Liver (tissue), 9 donors: Measurements from ENCODE around the gene MCU. TPM values are rescaled to one million over a fixed set of nuclear protein-coding genes. Genes with fewer than 3 reads are reported as not detected.

Experiments used
- DNase-seq: peaks from one replicate; pipeline ENCODE4 v3.0.0-alpha.2; 2017; ENCODE audit warnings: low spot score
- H3K27ac ChIP-seq, 2 donors: one replicate each; pipeline ENCODE4 v1.7.0; 2013; ENCODE audit warnings: inconsistent platforms in 2 of 2, low read length in 2 of 2, control low read depth in 1 of 2, low read depth in 1 of 2, mild to moderate bottlenecking in 1 of 2
- H3K27me3 ChIP-seq, 4 donors: one replicate each; pipeline versions ENCODE4 v1.6.1 to v1.7.0; 2013; ENCODE audit warnings: low read length in 3 of 4, inconsistent platforms in 1 of 4, mild to moderate bottlenecking in 1 of 4, moderate library complexity in 1 of 4; ENCODE audit not compliant: control insufficient read depth in 4 of 4, insufficient read depth in 4 of 4
- H3K36me3 ChIP-seq, 4 donors: one replicate each; pipeline versions ENCODE4 v1.6.1 to v1.7.0; 2013; ENCODE audit warnings: low read length in 3 of 4, mild to moderate bottlenecking in 3 of 4, low read depth in 1 of 4, moderate library complexity in 1 of 4; ENCODE audit not compliant: control insufficient read depth in 4 of 4, insufficient read depth in 3 of 4
- H3K4me1 ChIP-seq, 4 donors: one replicate each; pipeline versions ENCODE4 v1.6.1 to v1.7.0; 2013; ENCODE audit warnings: low read length in 3 of 4, mild to moderate bottlenecking in 3 of 4, moderate library complexity in 1 of 4; ENCODE audit not compliant: control insufficient read depth in 4 of 4, insufficient read depth in 4 of 4
- H3K4me3 ChIP-seq, 3 donors: one replicate each; pipeline versions ENCODE4 v1.6.1 to v1.7.0; 2013; ENCODE audit warnings: low read length in 3 of 3, control low read depth in 1 of 3, low read depth in 1 of 3, mild to moderate bottlenecking in 1 of 3
- H3K9ac ChIP-seq, 2 donors: one replicate each; pipeline ENCODE4 v1.7.0; 2013; ENCODE audit warnings: low read length in 2 of 2, mild to moderate bottlenecking in 2 of 2, moderate library complexity in 2 of 2, control low read depth in 1 of 2, low read depth in 1 of 2
- H3K9me3 ChIP-seq, 4 donors: one replicate each; pipeline versions ENCODE4 v1.6.1 to v1.7.0; 2013; ENCODE audit warnings: low read length in 3 of 4; ENCODE audit not compliant: control insufficient read depth in 4 of 4
- ATF3 ChIP-seq: IDR thresholded peaks from 2 replicates; pipeline ENCODE4 v1.6.1; 2016; ENCODE audit warnings: antibody characterized with exemption
- CTCF ChIP-seq: fragments of 150-350 bp; IDR thresholded peaks from 2 replicates; pipeline ENCODE4 v1.5.1; 2017; ENCODE audit warnings: improper control_type of control experiment, low read depth, low read length; ENCODE audit not compliant: missing input control
- FOXA2 ChIP-seq: IDR thresholded peaks from 2 replicates; pipeline ENCODE4 v1.6.1; 2016; ENCODE audit warnings: antibody characterized with exemption
- HNF4A ChIP-seq, 2 donors: conservative IDR thresholded peaks; 2 replicates each; pipeline ENCODE4 v1.6.1; 2016; ENCODE audit warnings: antibody characterized with exemption in 2 of 2, mild to moderate bottlenecking in 2 of 2
- HNF4G ChIP-seq: IDR thresholded peaks from 2 replicates; pipeline ENCODE4 v1.6.1; 2016; ENCODE audit warnings: antibody characterized with exemption
- MAX ChIP-seq: IDR thresholded peaks from 2 replicates; pipeline ENCODE4 v1.6.1; 2016; ENCODE audit warnings: antibody characterized with exemption
- RAD21 ChIP-seq, 2 donors: IDR thresholded peaks; 2 replicates each; pipeline ENCODE4 v1.6.1; 2016; ENCODE audit warnings: antibody characterized with exemption in 2 of 2, mild to moderate bottlenecking in 2 of 2
- REST ChIP-seq: IDR thresholded peaks from 2 replicates; pipeline ENCODE4 v1.6.1; 2016; ENCODE audit warnings: antibody characterized with exemption, mild to moderate bottlenecking
- RXRA ChIP-seq, 2 donors: IDR thresholded peaks; 2 replicates each; pipeline ENCODE4 v1.6.1; 2017 to 2018; ENCODE audit warnings: antibody characterized with exemption in 2 of 2, mild to moderate bottlenecking in 1 of 2
- SP1 ChIP-seq: IDR thresholded peaks from 2 replicates; pipeline ENCODE4 v1.6.1; 2018; ENCODE audit warnings: antibody characterized with exemption, mild to moderate bottlenecking
- YY1 ChIP-seq: IDR thresholded peaks from 2 replicates; pipeline ENCODE4 v1.6.1; 2016; ENCODE audit warnings: antibody characterized with exemption, mild to moderate bottlenecking
- WGBS: extraction: QIAGEN DNeasy Blood & Tissue Kit; methylation state at CpG from one replicate; pipeline ENCODE4 v1.1.7; 2013; 5-methylcytosine and 5-hydroxymethylcytosine counted together
- polyA plus RNA-seq, 2 donors: library from polyadenylated mRNA; stranded (reverse) in 1 of 2; unstranded in 1 of 2; fragments of 200-250 nt in 1 of 2; fragments of >200 nt in 1 of 2; fragmentation: Nextera tagmentation in 1 of 2; extraction: Ambion mirVana in 1 of 2; gene quantifications; one replicate each; pipeline versions ENCODE4 v1.2.1 to v1.2.3, GENCODE V29; 2013 to 2015
- total RNA-seq, 2 donors: library from RNA; depleted of rRNA; stranded (reverse); fragments of >200 nt; gene quantifications; one replicate each; pipeline ENCODE4 v1.2.3, GENCODE V29; 2014
- donor health status: healthy.
- donor health status: healthy.
- donor health status: healthy.
- donor health status: healthy.
- donor health status: healthy.

MCU gene
- total and polyA plus RNA-seq, 4 donors: 6.4 to 13.0 (median 8.8) TPM

- Histone ChIP-seq H3K27me3 (no peaks in the 10 kb centered on the region), H3K9me3 (no peaks in the 10 kb centered on the region), H3K9ac (no peak overlapping the region), H3K4me3 (no peak overlapping the region), H3K4me1 (peaks cover 0 to 3% (median 0%) of the 10 kb centered on the region in 4 donors), H3K36me3 (peaks cover 0 to 2% (median 0%) of the 10 kb centered on the region in 4 donors), H3K27ac (no peak overlapping the region)
- 75% methylated on average over 3 of the region's 3 CpGs for WGBS
- no peak for TF ChIP-seq HNF4A (conservative IDR thresholded peaks at IDR 0.05)
- no peak for TF ChIP-seq FOXA2
- no peak for TF ChIP-seq ATF3
- TF ChIP-seq HNF4G: no peak
- no peak for TF ChIP-seq RXRA (IDR thresholded peaks at IDR 0.05)
- no peak for TF ChIP-seq MAX
- TF ChIP-seq RAD21 (IDR thresholded peaks at IDR 0.05): no peak
- no peak for DNase-seq
Measured at GRCh38 chr10:72746426-72747363, 54.8 kb downstream of the MCU start.

GRCh38 chr10:72747521-72747920, 55.6 kb downstream of the MCU start:
- 96% methylated on average over 8 of the region's 8 CpGs for WGBS
- no peak overlapping the region for H3K27ac ChIP-seq
- H3K27me3 ChIP-seq: no peaks in the 10 kb centered on the region
- DNase-seq: no peak
- peaks cover 0 to 2% (median 0%) of the 10 kb centered on the region in 4 donors for H3K36me3 ChIP-seq
- H3K9ac ChIP-seq: no peak overlapping the region
- H3K4me3 ChIP-seq: no peak overlapping the region
- TF ChIP-seq SP1: no peak
- TF ChIP-seq HNF4A (conservative IDR thresholded peaks at IDR 0.05): no peak
- no peak for TF ChIP-seq REST
- no peak for TF ChIP-seq CTCF
- no peak for TF ChIP-seq YY1
- TF ChIP-seq ATF3: no peak
- H3K9me3 ChIP-seq: no peaks in the 10 kb centered on the region
- peaks cover 0 to 3% (median 0%) of the 10 kb centered on the region in 4 donors for H3K4me1 ChIP-seq
